GM18858 (cell line): Measurements from ENCODE around the gene PPP2R1B.
A peak's percentile ranks its signal among the peaks of the same experiment; 100 is the strongest.
"Not testable (repeated sequence)": the region's sequence is repeated elsewhere in the genome, so short reads cannot be mapped to it uniquely, and the experiment has no call there.

Experiments used
- ATAC-seq: cut with Tn5 transposase; IDR thresholded peaks from one replicate; pipeline ENCODE4 v1.9.1; 2021; ENCODE audit not compliant: unreplicated experiment

PPP2R1B gene

GRCh38 chr11:111784311-111784710, 18.1 kb upstream of the PPP2R1B start:
- ATAC-seq = not testable (repeated sequence)

GRCh38 chr11:111782109-111782741, 16.0 kb upstream of the PPP2R1B start:
- no peak for ATAC-seq

GRCh38 chr11:111779118-111779517, 12.9 kb upstream of the PPP2R1B start:
- no peak for ATAC-seq

GRCh38 chr11:111778047-111778558, 11.9 kb upstream of the PPP2R1B start:
- no peak for ATAC-seq

GRCh38 chr11:111777094-111778046, 11.2 kb upstream of the PPP2R1B start:
- peak; percentile 36 for ATAC-seq

GRCh38 chr11:111776398-111777093, 10.4 kb upstream of the PPP2R1B start:
- peak; percentile 97 for ATAC-seq

- no peak for ATAC-seq
Observed at GRCh38 chr11:111774955-111775710, 8.9 kb upstream of the PPP2R1B start.

GRCh38 chr11:111772535-111772934, 6.3 kb upstream of the PPP2R1B start:
- no peak for ATAC-seq

- ATAC-seq = not testable (repeated sequence)
Observed at GRCh38 chr11:111771205-111771604, 5.0 kb upstream of the PPP2R1B start.

GRCh38 chr11:111770581-111771134, 4.5 kb upstream of the PPP2R1B start:
- ATAC-seq = no peak

- no peak for ATAC-seq
Observed at GRCh38 chr11:111766834-111767142, 599 bp upstream of the PPP2R1B start.

- ATAC-seq = no peak
Observed at GRCh38 chr11:111765320-111765983, 737 bp downstream of the PPP2R1B start.

- no peak for ATAC-seq
Observed at GRCh38 chr11:111764621-111765020, 1.6 kb downstream of the PPP2R1B start.

- no peak for ATAC-seq
Observed at GRCh38 chr11:111762981-111763643, 3.1 kb downstream of the PPP2R1B start.

- no peak for ATAC-seq
Observed at GRCh38 chr11:111762526-111762925, 3.7 kb downstream of the PPP2R1B start.

GRCh38 chr11:111761036-111761435, 5.2 kb downstream of the PPP2R1B start:
- no peak for ATAC-seq

GRCh38 chr11:111759778-111760407, 6.3 kb downstream of the PPP2R1B start:
- no peak for ATAC-seq

GRCh38 chr11:111759376-111759775, 6.8 kb downstream of the PPP2R1B start:
- no peak for ATAC-seq

GRCh38 chr11:111756097-111756496, 10.1 kb downstream of the PPP2R1B start:
- ATAC-seq = no peak
